Gastrocnemius medialis (tissue), 4 donors: ENCODE results near the gene MAML1. TPM values are rescaled to one million over a fixed set of nuclear protein-coding genes. Genes with fewer than 3 reads are reported as not detected.
A peak's percentile ranks its signal among the peaks of the same experiment; 100 is the strongest.
"Not testable (repeated sequence)": the region's sequence is repeated elsewhere in the genome, so short reads cannot be mapped to it uniquely, and the experiment has no call there.

Source experiments
- ATAC-seq, 2 donors: fragments of 150-250 bp; one replicate each; pipeline ENCODE4 v1.9.1; 2016
- DNase-seq, 2 donors: peaks; one replicate each; pipeline ENCODE4 v3.0.0-alpha.2; 2019
- H3K27ac ChIP-seq, 4 donors: fragments of 200-600 bp; sonication (generic); 1 replicate in 1 of 4; 2 replicates in 3 of 4; pipeline ENCODE4 v1.5.1; 2016 to 2018; ENCODE audit warnings: mild to moderate bottlenecking in 2 of 4, moderate library complexity in 1 of 4
- H3K27me3 ChIP-seq, 3 donors: fragments of 200-600 bp; sonication (generic) in 2 of 3; 1 replicate in 1 of 3; 2 replicates in 2 of 3; pipeline versions ENCODE4 v1.5.1 to v1.6.0; 2016 to 2019; ENCODE audit warnings: mild to moderate bottlenecking in 1 of 3, moderate library complexity in 1 of 3
- H3K36me3 ChIP-seq, 2 donors: fragments of 200-600 bp; sonication (generic) in 1 of 2; one replicate each; pipeline ENCODE4 v1.5.1; 2017 to 2018
- H3K4me1 ChIP-seq, 2 donors: fragments of 200-600 bp; sonication (generic) in 1 of 2; one replicate each; pipeline ENCODE4 v1.5.1; 2016 to 2017; ENCODE audit warnings: mild to moderate bottlenecking in 2 of 2
- H3K4me3 ChIP-seq, 4 donors: fragments of 200-600 bp; sonication (generic) in 3 of 4; 1 replicate in 1 of 4; 2 replicates in 3 of 4; pipeline ENCODE4 v1.5.1; 2016 to 2019; ENCODE audit warnings: mild to moderate bottlenecking in 2 of 4
- H3K9me3 ChIP-seq, 3 donors: fragments of 200-600 bp; sonication (generic) in 2 of 3; 1 replicate in 1 of 3; 2 replicates in 2 of 3; pipeline ENCODE4 v1.5.1; 2016 to 2019
- CTCF ChIP-seq, 5 experiments: fragments of 450-650 bp in 3 of 5; fragments of 200-600 bp in 2 of 5; sonication (generic) in 2 of 5; IDR thresholded peaks in 4 of 5; conservative IDR thresholded peaks in 1 of 5; 1 replicate in 4 of 5; 2 replicates in 1 of 5; pipeline ENCODE4 v1.5.1; 2016 to 2019; ENCODE audit warnings: antibody characterized with exemption in 5 of 5, mild to moderate bottlenecking in 3 of 5, moderate library complexity in 3 of 5
- POLR2A ChIP-seq, 2 donors: fragments of 450-650 bp; IDR thresholded peaks; one replicate each; pipeline ENCODE4 v1.6.1; 2017; ENCODE audit warnings: antibody characterized with exemption in 2 of 2, mild to moderate bottlenecking in 2 of 2, moderate library complexity in 2 of 2
- in situ Hi-C, 4 donors: fragments of 200-750 bp; cut with MboI; loops; one replicate each; pipeline versions ENCODE4 v1.15.0 to v1.8.0; 2017; ENCODE audit warnings: low sequenced_read_pairs in 4 of 4
- intact Hi-C: fragments of 100-400 bp; cut with DNase I; formaldehyde crosslinking; loops from one replicate; pipeline ENCODE4 v1.15.1; 2023; ENCODE audit warnings: low total_unique reads
- total RNA-seq, 4 donors: library from RNA; depleted of rRNA; stranded (reverse); fragments of >200 nt; gene quantifications; one replicate each; pipeline versions ENCODE4 v1.1.0 to v1.2.3, GENCODE V29; 2016

Gene MAML1
- total RNA-seq, 4 donors from 2014 or later, result 14.4 to 16.3 (median 15.1) TPM

GRCh38 chr5:179732918-179733771, 523 bp downstream of the MAML1 start:
- peaks cover 40 to 43% of the 10 kb centered on the region in 2 donors for H3K4me1 ChIP-seq
- DNase-seq, result peak; percentile 16 to 30
- in situ Hi-C loops, result no loop called here

GRCh38 chr5:179733772-179734126, 1.1 kb downstream of the MAML1 start:
- Histone ChIP-seq H3K4me3 (peak overlapping the region; percentile 59 to 86 (median 72)), H3K27ac (peak overlapping the region; percentile 79 to 97 (median 92)), H3K9me3 (no peaks in the 10 kb centered on the region), H3K27me3 (no peaks in the 10 kb centered on the region), H3K36me3 (peaks cover 0 to 19% of the 10 kb centered on the region in 2 donors), H3K4me1 (peaks cover 40 to 46% of the 10 kb centered on the region in 2 donors)
- intact Hi-C loops (loop anchor here (2.0 to 5.0 kb wide), 4 partner anchors 29 to 1509 kb away; partner anchors contain the start of genes HNRNPH1 and RACK1), in situ Hi-C loops (no loop called here)
- DNase-seq (no peak), ATAC-seq (no peak)
- TF ChIP-seq CTCF (IDR thresholded peaks at IDR 0.05 in 4 of 5, conservative IDR thresholded peaks at IDR 0.05 in 1 of 5) (no peak), POLR2A (IDR thresholded peaks at IDR 0.05) (no peak)

More at GRCh38 chr5:179732918-179733771, 523 bp downstream of the MAML1 start:
- peak overlapping the region; percentile 59 to 86 (median 72) for H3K4me3 ChIP-seq
- TF ChIP-seq CTCF (IDR thresholded peaks at IDR 0.05 in 4 of 5, conservative IDR thresholded peaks at IDR 0.05 in 1 of 5) (no peak), POLR2A (IDR thresholded peaks at IDR 0.05) (no peak)
- H3K9me3 ChIP-seq, result no peaks in the 10 kb centered on the region
- intact Hi-C loops, result loop anchor here (1.0 to 5.0 kb wide), 6 partner anchors 30 to 1509 kb away; partner anchors contain the start of genes CANX, HNRNPH1 and RACK1
- ATAC-seq, result peak; percentile 55 to 66
- H3K27ac ChIP-seq, result peak overlapping the region; percentile 79 to 97 (median 92)
- H3K36me3 ChIP-seq, result peaks cover 0 to 25% of the 10 kb centered on the region in 2 donors
- no peaks in the 10 kb centered on the region for H3K27me3 ChIP-seq

- Histone ChIP-seq H3K4me1 (peaks cover 40 to 48% of the 10 kb centered on the region in 2 donors), H3K27ac (peak overlapping the region; percentile 79 to 97 (median 92))
These were observed 2.0 kb downstream of the MAML1 start for GRCh38 chr5:179734536-179735164.

GRCh38 chr5:179738742-179739141, 6.1 kb downstream of the MAML1 start:
- H3K27me3 ChIP-seq, result no peaks in the 10 kb centered on the region
- H3K4me3 ChIP-seq, result no peak overlapping the region
- H3K27ac ChIP-seq, result no peak overlapping the region
- in situ Hi-C loops, result no loop called here
- DNase-seq, result no peak
- peaks cover 0 to 6% of the 10 kb centered on the region in 2 donors for H3K36me3 ChIP-seq
- no peak for ATAC-seq
- TF ChIP-seq POLR2A (IDR thresholded peaks at IDR 0.05) (no peak), CTCF (IDR thresholded peaks at IDR 0.05 in 4 of 5, conservative IDR thresholded peaks at IDR 0.05 in 1 of 5) (no peak)
- intact Hi-C loops, result no loop called here
- H3K9me3 ChIP-seq, result no peaks in the 10 kb centered on the region
- H3K4me1 ChIP-seq, result peaks cover 35 to 41% of the 10 kb centered on the region in 2 donors

More at GRCh38 chr5:179734536-179735164, 2.0 kb downstream of the MAML1 start:
- H3K36me3 ChIP-seq, result peaks cover 0 to 16% of the 10 kb centered on the region in 2 donors
- TF ChIP-seq CTCF (IDR thresholded peaks at IDR 0.05 in 4 of 5, conservative IDR thresholded peaks at IDR 0.05 in 1 of 5) (no peak), POLR2A (IDR thresholded peaks at IDR 0.05) (no peak)
- no peak for ATAC-seq
- peak overlapping the region in 3 of 4 donors; percentile 59 to 86 (median 75) for H3K4me3 ChIP-seq
- in situ Hi-C loops, result no loop called here
- intact Hi-C loops, result loop anchor here (5.0 kb wide), 2 partner anchors 63 to 1508 kb away; partner anchors contain the start of gene RACK1
- H3K9me3 ChIP-seq, result no peaks in the 10 kb centered on the region
- DNase-seq, result no peak
- no peaks in the 10 kb centered on the region for H3K27me3 ChIP-seq

- H3K9me3 ChIP-seq, H3K4me3 ChIP-seq, in situ Hi-C loops, ATAC-seq, H3K27ac ChIP-seq, H3K27me3 ChIP-seq, intact Hi-C loops, DNase-seq, H3K36me3 ChIP-seq: not testable (repeated sequence)
- H3K4me1 ChIP-seq, result peaks cover 12 to 15% of the 10 kb centered on the region in 2 donors
These were observed 11.5 kb downstream of the MAML1 start for GRCh38 chr5:179744106-179744505.
